AG08395 (cell line): ENCODE measurements around the gene OR10A3.

Source experiments
- DNase-seq: peaks from one replicate; pipeline ENCODE4 v3.0.0; 2012; ENCODE audit warnings: mixed read lengths, low spot score

Gene OR10A3

DNA sequence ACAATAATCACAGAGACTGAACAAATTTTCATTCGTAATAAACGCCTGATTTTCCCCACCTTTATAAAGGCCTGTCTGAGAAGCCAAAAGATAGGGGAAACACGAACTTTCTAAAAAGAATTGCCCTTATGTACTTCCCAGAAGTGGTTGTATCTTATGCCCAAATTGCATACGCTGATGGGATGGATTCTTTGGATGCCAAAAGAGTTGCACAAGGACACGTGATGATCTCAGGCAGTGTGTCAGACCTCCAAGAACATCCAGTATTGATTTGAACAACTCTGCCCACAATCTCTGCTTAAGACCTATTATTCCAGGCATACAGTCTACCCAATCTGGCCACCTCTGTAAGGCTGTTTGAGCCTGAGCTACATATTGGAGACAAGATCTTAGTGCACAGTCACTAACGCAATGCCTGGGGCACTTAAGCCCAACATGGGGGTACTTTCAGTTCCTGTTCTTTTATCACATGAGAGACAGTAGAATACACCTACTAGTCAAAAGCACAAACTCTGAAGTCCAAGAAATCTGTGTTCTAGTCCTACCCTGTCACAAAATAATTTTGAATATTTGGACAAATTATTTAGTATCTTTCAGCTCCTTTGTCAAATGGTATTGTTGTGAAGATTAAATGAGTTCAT, 49.3 kb downstream of the OR10A3 start:
- DNase-seq = peak; percentile 69

DNA sequence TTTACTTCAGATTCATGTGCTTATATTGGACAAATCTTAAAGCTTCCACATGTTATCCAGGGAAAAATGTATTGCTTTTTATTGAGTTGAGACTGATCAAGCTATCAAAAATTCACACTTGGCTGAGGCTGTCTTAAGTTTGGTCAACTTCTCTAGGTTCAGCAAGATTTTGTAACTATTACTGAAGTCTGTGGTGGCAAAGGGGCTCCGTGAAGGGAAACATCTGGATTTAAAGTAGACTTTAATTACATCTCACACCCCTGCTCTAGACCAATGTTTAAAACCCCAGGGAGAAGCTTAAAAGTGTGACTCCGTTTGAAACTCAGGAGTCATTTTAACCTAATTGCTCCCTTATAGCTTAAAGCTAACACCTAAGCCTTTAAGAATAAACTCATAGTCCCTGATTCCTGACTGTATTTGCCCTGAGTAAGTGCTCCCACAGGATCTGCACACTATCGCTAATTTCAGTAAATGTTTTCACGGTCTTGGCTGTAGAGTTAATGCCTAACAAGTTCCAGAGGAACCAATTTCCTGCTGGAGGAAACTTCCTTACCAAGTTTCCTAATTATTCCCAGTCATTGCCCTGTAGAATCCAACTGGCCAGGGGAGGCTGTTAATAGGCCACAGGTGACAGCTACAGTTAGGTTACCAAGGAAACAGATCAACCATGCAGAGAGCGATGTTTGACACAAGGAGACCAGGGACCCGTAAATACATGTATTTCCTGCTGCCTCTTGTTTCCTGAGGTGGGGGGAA, 50.9 kb downstream of the OR10A3 start:
- no peak for DNase-seq

DNA sequence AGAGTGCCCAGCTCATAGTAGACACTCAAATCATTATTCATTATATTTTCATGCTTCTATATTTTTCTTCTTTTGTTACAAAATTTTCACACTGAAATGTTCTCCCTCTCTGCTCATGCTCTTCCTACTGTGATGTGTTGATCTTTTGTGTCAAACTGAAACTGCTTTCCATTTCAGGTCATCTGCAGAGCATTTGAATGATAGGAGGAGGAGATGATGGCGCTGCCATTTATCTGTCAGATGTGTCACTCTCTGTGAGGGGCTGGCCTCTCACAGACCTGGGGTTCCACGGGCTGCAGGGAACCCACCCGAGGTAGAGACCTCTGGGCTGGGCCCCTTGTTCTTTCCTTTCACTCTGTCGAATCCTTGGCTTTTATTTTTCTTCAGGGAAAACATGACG, 51.5 kb downstream of the OR10A3 start:
- DNase-seq = no peak
